HepG2 (cell line): ENCODE data around the gene NHSL1. TPM values are rescaled to one million over a fixed set of nuclear protein-coding genes. Genes with fewer than 3 reads are reported as not detected.
A peak's percentile ranks its signal among the peaks of the same experiment; 100 is the strongest.

Source experiments
- ATAC-seq: fragments of 200-7000 bp; cut with Tn5 transposase; 3 replicates; pipeline ENCODE4 v1.9.1; 2020; ENCODE audit warnings: mild to moderate bottlenecking, moderate library complexity
- BruUV-seq: library from RNA; stranded (reverse); fragments of 400-500 nt; replicated peaks from 2 replicates; lab custom pipeline; 2021; lab: Mats Ljungman, UMichigan
- CTCF ChIA-PET: fragments of 300-600 bp; formaldehyde crosslinking; extraction: SDS; loops from one replicate; lab custom pipeline; 2021; ENCODE audit warnings: low total read pairs, inconsistent platforms, low intra/inter-chr PET ratio; lab: Yijun Ruan, JAX
- POLR2A ChIA-PET: fragments of 350-600 bp; sonication (Branson Sonifier 250); formaldehyde crosslinking; loops from one replicate; lab custom pipeline; 2020; ENCODE audit warnings: antibody characterized with exemption, inconsistent platforms; lab: Yijun Ruan, JAX
- DNase-seq: peaks from one replicate; pipeline ENCODE4 v3.0.0-alpha.2; 2015; ENCODE audit warnings: low spot score
- FAIRE-seq: peaks from 3 replicates; lab custom pipeline; 2011; peaks lifted over from hg19 to GRCh38; lab: Jason Lieb, UNC
- H2AFZ ChIP-seq: one replicate; pipeline ENCODE4 v1.6.1; 2011; ENCODE audit warnings: low read length, inconsistent platforms
- H3K27ac ChIP-seq: fragments of 300-600 bp; 3 replicates; pipeline ENCODE4 v1.8.0; 2011; ENCODE audit warnings: mixed run types, mild to moderate bottlenecking, mixed read lengths, low read length, inconsistent platforms; ENCODE audit not compliant: insufficient read depth; ENCODE audit errors: extremely low read length
- H3K27me3 ChIP-seq, 2 experiments: fragments of 200-600 bp in 1 of 2; 2 replicates in 1 of 2; 3 replicates in 1 of 2; pipeline versions ENCODE4 v1.6.0 to v1.8.0; 2011; ENCODE audit warnings: low read length in 2 of 2, mild to moderate bottlenecking in 2 of 2, moderate library complexity in 2 of 2, inconsistent platforms in 1 of 2; ENCODE audit not compliant: insufficient read depth in 2 of 2, control insufficient read depth in 1 of 2
- H3K36me3 ChIP-seq, 2 experiments: fragments of 200-600 bp in 1 of 2; replicated peaks in 1 of 2; 2 replicates in 1 of 2; 3 replicates in 1 of 2; pipeline versions ENCODE4 v1.5.1 to v1.8.0; 2011; ENCODE audit warnings: low read length in 2 of 2, inconsistent platforms in 1 of 2; ENCODE audit not compliant: insufficient read depth in 2 of 2, control insufficient read depth in 1 of 2
- H3K4me1 ChIP-seq: 2 replicates; pipeline ENCODE4 v1.5.1; 2012; ENCODE audit warnings: low read length, inconsistent platforms; ENCODE audit not compliant: insufficient read depth
- H3K4me2 ChIP-seq: 2 replicates; pipeline ENCODE4 v1.6.0; 2011; ENCODE audit warnings: low read depth, low read length, inconsistent platforms
- H3K4me3 ChIP-seq, 3 experiments: fragments of 200-600 bp in 1 of 3; sonication (generic), shearing (Covaris generic) in 1 of 3; replicated peaks in 1 of 3; 2 replicates each; pipeline ENCODE4 v1.5.1; 2011 to 2016; ENCODE audit warnings: low read length in 3 of 3, inconsistent platforms in 2 of 3, low read depth in 2 of 3, mild to moderate bottlenecking in 2 of 3, control low read depth in 1 of 3, mixed read lengths in 1 of 3; ENCODE audit not compliant: insufficient read depth in 1 of 3
- H3K79me2 ChIP-seq: one replicate; pipeline ENCODE4 v1.6.1; 2011; ENCODE audit warnings: low read length, inconsistent platforms; ENCODE audit not compliant: insufficient read depth
- H3K9ac ChIP-seq: 2 replicates; pipeline ENCODE4 v1.6.0; 2011; ENCODE audit warnings: mild to moderate bottlenecking, low read depth, low read length, inconsistent platforms; ENCODE audit not compliant: insufficient read depth
- H3K9me3 ChIP-seq: 2 replicates; pipeline ENCODE4 v1.5.1; 2012; ENCODE audit warnings: mild to moderate bottlenecking, low read length
- H4K20me1 ChIP-seq: 2 replicates; pipeline ENCODE4 v1.6.0; 2011; ENCODE audit warnings: inconsistent platforms, mild to moderate bottlenecking, low read length, moderate library complexity; ENCODE audit not compliant: insufficient read depth
- ARID2 ChIP-seq: sonication (generic); formaldehyde crosslinking; IDR thresholded peaks from 2 replicates; pipeline ENCODE4 v1.8.1; 2022; ENCODE audit warnings: mild to moderate bottlenecking, missing genetic modification reagents, borderline replicate concordance
- HNF1A ChIP-seq, 2 experiments: sonication (generic) in 1 of 2; formaldehyde crosslinking in 1 of 2; IDR thresholded peaks; 2 replicates each; pipeline versions ENCODE4 v1.4.0 to v1.6.1; 2016 to 2020; ENCODE audit warnings: borderline replicate concordance in 1 of 2, low read depth in 1 of 2, mild to moderate bottlenecking in 1 of 2, missing genetic modification reagents in 1 of 2
- HNRNPH1 ChIP-seq: fragments of 200-400 bp; formaldehyde crosslinking; optimal IDR thresholded peaks from 2 replicates; pipeline ENCODE3; 2017; ENCODE audit warnings: mild to moderate bottlenecking, low read depth, low read length
- ZNF576 ChIP-seq: sonication (generic); formaldehyde crosslinking; IDR thresholded peaks from 2 replicates; pipeline ENCODE4 v1.4.0; 2020; ENCODE audit warnings: mild to moderate bottlenecking, missing genetic modification reagents
- ZNF687 ChIP-seq: sonication (generic); formaldehyde crosslinking; IDR thresholded peaks from 2 replicates; pipeline ENCODE4 v1.5.1; 2020; ENCODE audit warnings: mild to moderate bottlenecking, missing genetic modification reagents, moderate library complexity
- WGBS: methylation state at CpG from one replicate; pipeline ENCODE4 v1.1.6; 2017; ENCODE audit warnings: low lambda C conversion rate; 5-methylcytosine and 5-hydroxymethylcytosine counted together
- in situ Hi-C: cut with HindIII; loops from 2 replicates; pipeline ENCODE4 v1.10.0; 2017; ENCODE audit warnings: low pct_unique_long_range_greater_than_20kb; ENCODE audit not compliant: extremely low pct_ligation_motif_present
- intact Hi-C: fragments of 100-400 bp; cut with micrococcal nuclease; formaldehyde crosslinking; loops from one replicate; pipeline ENCODE4 v1.10.0; 2022; ENCODE audit not compliant: unreplicated experiment
- polyA plus RNA-seq, 8 experiments: library from polyadenylated mRNA; depleted of rRNA in 3 of 8; stranded (reverse) in 7 of 8; unstranded in 1 of 8; fragments of >200 nt; fragmentation: Illumina TruSeq in 4 of 8; extraction: Trizol in 4 of 8; gene quantifications; 2 replicates each; pipeline versions ENCODE4 v1.2.1 to v1.2.3, GENCODE V29; 2011 to 2016; ENCODE audit warnings: low read depth in 4 of 8, missing spikeins in 1 of 8, mixed read lengths in 1 of 8; ENCODE audit not compliant: insufficient read depth in 1 of 8
- total RNA-seq, 5 experiments: library from RNA; depleted of rRNA; stranded (reverse); fragments of >200 nt; fragmentation: Illumina TruSeq; extraction: Trizol; gene quantifications; 2 replicates each; pipeline ENCODE4 v1.2.3, GENCODE V29; 2016; ENCODE audit warnings: low read depth in 1 of 5
- TF ChIP-seq, protein P1 (sequence below): sonication (generic); formaldehyde crosslinking; IDR thresholded peaks from 2 replicates; pipeline ENCODE4 v1.8.1; 2022; ENCODE audit warnings: mild to moderate bottlenecking, missing genetic modification reagents
- TF ChIP-seq, protein P2 (sequence below): sonication (generic); formaldehyde crosslinking; IDR thresholded peaks from 2 replicates; pipeline ENCODE4 v1.8.0; 2022; ENCODE audit warnings: mild to moderate bottlenecking, missing genetic modification reagents, moderate library complexity
- TF ChIP-seq, protein P3 (sequence below): sonication (generic); formaldehyde crosslinking; IDR thresholded peaks from 2 replicates; pipeline ENCODE4 v1.4.0; 2020; ENCODE audit warnings: low read depth, missing genetic modification reagents

NHSL1 gene
- total and polyA plus RNA-seq, 2 of the 13 experiments (the other 11 are each of a cell fraction or from before 2014, with no cell fraction given), result 24.9 to 53.6 TPM

DNA sequence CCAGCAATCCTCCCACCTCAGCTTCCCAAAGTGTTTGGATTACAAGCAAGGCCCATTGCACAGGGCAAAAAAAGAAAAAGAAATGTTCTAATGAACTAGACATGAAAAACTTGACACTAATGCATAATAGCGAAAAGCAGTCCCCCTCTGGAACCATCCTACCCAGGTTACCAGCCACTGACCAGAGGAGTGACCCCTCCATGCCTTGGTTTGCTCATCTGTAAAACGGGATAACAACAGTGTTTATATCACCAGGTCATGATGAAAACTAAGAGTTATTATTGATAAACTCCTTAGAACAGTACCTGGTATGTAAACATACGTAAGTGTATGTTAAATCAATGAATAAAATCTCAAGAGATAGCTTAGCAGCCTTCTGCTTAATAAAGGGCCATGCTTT lies 3.3 kb upstream of the NHSL1 start:
- Histone ChIP-seq H3K4me1 (peaks cover 89% of the 10 kb centered on the region), H4K20me1 (no peaks in the 10 kb centered on the region)
- FAIRE-seq, result no peak
- TF ChIP-seq, protein P1, sequence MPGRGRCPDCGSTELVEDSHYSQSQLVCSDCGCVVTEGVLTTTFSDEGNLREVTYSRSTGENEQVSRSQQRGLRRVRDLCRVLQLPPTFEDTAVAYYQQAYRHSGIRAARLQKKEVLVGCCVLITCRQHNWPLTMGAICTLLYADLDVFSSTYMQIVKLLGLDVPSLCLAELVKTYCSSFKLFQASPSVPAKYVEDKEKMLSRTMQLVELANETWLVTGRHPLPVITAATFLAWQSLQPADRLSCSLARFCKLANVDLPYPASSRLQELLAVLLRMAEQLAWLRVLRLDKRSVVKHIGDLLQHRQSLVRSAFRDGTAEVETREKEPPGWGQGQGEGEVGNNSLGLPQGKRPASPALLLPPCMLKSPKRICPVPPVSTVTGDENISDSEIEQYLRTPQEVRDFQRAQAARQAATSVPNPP (CRISPR knock-in tag), result no peak
- TF ChIP-seq ZNF576 (no peak), ZNF687 (no peak), HNRNPH1 (no peak), ARID2 (CRISPR knock-in tag) (no peak), HNF1A (IDR thresholded peaks at IDR 0.05; ENCODE audit: low read depth) (no peak), HNF1A (CRISPR knock-in tag; IDR thresholded peaks at IDR 0.05; ENCODE audit: borderline replicate concordance) (0 out of 2 replicates have a peak, but pooled peaks have one; percentile 15)
- TF ChIP-seq, protein P2, sequence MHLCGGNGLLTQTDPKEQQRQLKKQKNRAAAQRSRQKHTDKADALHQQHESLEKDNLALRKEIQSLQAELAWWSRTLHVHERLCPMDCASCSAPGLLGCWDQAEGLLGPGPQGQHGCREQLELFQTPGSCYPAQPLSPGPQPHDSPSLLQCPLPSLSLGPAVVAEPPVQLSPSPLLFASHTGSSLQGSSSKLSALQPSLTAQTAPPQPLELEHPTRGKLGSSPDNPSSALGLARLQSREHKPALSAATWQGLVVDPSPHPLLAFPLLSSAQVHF (CRISPR knock-in tag), result no peak
- TF ChIP-seq, protein P3, sequence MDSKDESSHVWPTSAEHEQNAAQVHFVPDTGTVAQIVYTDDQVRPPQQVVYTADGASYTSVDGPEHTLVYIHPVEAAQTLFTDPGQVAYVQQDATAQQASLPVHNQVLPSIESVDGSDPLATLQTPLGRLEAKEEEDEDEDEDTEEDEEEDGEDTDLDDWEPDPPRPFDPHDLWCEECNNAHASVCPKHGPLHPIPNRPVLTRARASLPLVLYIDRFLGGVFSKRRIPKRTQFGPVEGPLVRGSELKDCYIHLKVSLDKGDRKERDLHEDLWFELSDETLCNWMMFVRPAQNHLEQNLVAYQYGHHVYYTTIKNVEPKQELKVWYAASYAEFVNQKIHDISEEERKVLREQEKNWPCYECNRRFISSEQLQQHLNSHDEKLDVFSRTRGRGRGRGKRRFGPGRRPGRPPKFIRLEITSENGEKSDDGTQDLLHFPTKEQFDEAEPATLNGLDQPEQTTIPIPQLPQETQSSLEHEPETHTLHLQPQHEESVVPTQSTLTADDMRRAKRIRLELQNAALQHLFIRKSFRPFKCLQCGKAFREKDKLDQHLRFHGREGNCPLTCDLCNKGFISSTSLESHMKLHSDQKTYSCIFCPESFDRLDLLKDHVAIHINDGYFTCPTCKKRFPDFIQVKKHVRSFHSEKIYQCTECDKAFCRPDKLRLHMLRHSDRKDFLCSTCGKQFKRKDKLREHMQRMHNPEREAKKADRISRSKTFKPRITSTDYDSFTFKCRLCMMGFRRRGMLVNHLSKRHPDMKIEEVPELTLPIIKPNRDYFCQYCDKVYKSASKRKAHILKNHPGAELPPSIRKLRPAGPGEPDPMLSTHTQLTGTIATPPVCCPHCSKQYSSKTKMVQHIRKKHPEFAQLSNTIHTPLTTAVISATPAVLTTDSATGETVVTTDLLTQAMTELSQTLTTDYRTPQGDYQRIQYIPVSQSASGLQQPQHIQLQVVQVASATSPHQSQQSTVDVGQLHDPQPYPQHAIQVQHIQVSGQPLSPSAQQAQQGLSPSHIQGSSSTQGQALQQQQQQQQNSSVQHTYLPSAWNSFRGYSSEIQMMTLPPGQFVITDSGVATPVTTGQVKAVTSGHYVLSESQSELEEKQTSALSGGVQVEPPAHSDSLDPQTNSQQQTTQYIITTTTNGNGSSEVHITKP (CRISPR knock-in tag), result no peak

More for the DNA sequence above, 3.3 kb upstream of the NHSL1 start:
- DNase-seq, result no peak
- no peaks in the 10 kb centered on the region; a peak in 1 of 5 replicates for H3K36me3 ChIP-seq
- POLR2A ChIA-PET, result interaction anchor here (1.8 kb wide), 1 partner anchor 8 kb away, joined by 5 read pairs; no protein-coding TSS in a partner anchor
- ATAC-seq, result no peak
- H2AFZ ChIP-seq, result no peak overlapping the region
- in situ Hi-C loops, result no loop called here
- intact Hi-C loops, result no loop called here
- no peak overlapping the region for H3K4me3 ChIP-seq
- H3K79me2 ChIP-seq, result peaks cover 77% of the 10 kb centered on the region
- no peaks in the 10 kb centered on the region for H3K9me3 ChIP-seq
- no TSS peak for BruUV-seq
- H3K9ac ChIP-seq, result no peak overlapping the region
- CTCF ChIA-PET, result no interaction called here
- H3K27me3 ChIP-seq, result no peaks in the 10 kb centered on the region; a peak in 1 of 5 replicates
- no peak overlapping the region for H3K4me2 ChIP-seq
- peak overlapping the region; percentile 80 for H3K27ac ChIP-seq
- 96% methylated on average over 3 of the region's 3 CpGs for WGBS
